ENCODE measurements around the gene LRIT2.

DNA sequence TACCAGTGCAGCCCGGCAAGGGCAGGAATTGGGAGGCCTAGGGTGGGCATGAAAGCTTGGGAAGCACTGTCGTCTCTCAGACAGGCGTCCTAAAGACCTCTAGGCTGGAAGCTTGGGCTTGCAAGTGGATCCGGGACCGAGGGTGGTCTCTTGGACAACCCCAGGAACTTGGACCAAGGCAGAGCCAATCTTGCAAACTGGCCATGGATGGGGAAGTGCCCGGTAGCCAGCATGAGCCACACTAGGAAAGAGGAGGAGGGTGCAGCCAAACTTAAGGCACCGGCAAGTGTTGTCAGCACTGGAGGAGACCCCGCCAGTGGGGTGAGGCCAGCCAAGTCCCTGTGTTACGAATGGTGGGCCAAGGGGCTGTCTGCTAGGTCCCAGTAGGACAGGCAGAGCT lies 8.5 kb downstream of the LRIT2 start:
- TF ChIP-seq, protein P1, sequence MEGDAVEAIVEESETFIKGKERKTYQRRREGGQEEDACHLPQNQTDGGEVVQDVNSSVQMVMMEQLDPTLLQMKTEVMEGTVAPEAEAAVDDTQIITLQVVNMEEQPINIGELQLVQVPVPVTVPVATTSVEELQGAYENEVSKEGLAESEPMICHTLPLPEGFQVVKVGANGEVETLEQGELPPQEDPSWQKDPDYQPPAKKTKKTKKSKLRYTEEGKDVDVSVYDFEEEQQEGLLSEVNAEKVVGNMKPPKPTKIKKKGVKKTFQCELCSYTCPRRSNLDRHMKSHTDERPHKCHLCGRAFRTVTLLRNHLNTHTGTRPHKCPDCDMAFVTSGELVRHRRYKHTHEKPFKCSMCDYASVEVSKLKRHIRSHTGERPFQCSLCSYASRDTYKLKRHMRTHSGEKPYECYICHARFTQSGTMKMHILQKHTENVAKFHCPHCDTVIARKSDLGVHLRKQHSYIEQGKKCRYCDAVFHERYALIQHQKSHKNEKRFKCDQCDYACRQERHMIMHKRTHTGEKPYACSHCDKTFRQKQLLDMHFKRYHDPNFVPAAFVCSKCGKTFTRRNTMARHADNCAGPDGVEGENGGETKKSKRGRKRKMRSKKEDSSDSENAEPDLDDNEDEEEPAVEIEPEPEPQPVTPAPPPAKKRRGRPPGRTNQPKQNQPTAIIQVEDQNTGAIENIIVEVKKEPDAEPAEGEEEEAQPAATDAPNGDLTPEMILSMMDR (IDR thresholded peaks at IDR 0.05), result no peak
- TF ChIP-seq POLR2A (IDR thresholded peaks at IDR 0.05) (no peak), EP300 (IDR thresholded peaks at IDR 0.05; ENCODE audit: low read depth) (no peak)

Measured in transverse colon (tissue), 3 donors.